GM18505 (cell line): ENCODE data around the gene MMS19.
A peak's percentile ranks its signal among the peaks of the same experiment; 100 is the strongest.

Source experiments
- ATAC-seq: cut with Tn5 transposase; IDR thresholded peaks from one replicate; pipeline ENCODE4 v1.9.1; 2021; ENCODE audit not compliant: unreplicated experiment
- POLR2A ChIP-seq: IDR thresholded peaks from 4 replicates; pipeline ENCODE4 v1.6.1; 2011; ENCODE audit warnings: borderline replicate concordance; ENCODE audit not compliant: insufficient read depth, insufficient read length; ENCODE audit errors: extremely low read depth

MMS19 gene, protein sequence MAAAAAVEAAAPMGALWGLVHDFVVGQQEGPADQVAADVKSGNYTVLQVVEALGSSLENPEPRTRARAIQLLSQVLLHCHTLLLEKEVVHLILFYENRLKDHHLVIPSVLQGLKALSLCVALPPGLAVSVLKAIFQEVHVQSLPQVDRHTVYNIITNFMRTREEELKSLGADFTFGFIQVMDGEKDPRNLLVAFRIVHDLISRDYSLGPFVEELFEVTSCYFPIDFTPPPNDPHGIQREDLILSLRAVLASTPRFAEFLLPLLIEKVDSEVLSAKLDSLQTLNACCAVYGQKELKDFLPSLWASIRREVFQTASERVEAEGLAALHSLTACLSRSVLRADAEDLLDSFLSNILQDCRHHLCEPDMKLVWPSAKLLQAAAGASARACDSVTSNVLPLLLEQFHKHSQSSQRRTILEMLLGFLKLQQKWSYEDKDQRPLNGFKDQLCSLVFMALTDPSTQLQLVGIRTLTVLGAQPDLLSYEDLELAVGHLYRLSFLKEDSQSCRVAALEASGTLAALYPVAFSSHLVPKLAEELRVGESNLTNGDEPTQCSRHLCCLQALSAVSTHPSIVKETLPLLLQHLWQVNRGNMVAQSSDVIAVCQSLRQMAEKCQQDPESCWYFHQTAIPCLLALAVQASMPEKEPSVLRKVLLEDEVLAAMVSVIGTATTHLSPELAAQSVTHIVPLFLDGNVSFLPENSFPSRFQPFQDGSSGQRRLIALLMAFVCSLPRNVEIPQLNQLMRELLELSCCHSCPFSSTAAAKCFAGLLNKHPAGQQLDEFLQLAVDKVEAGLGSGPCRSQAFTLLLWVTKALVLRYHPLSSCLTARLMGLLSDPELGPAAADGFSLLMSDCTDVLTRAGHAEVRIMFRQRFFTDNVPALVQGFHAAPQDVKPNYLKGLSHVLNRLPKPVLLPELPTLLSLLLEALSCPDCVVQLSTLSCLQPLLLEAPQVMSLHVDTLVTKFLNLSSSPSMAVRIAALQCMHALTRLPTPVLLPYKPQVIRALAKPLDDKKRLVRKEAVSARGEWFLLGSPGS

GRCh38 chr10:97498076-97498840, at the start of gene MMS19:
MMS19 (minus strand) TSS chr10:97498422; CDS start chr10:97498384, 38 bp downstream.
- peak; percentile 88 for ATAC-seq
- TF ChIP-seq POLR2A = peak; percentile 93

- TF ChIP-seq POLR2A = no peak
- no peak for ATAC-seq
These were observed 49.7 kb upstream of the MMS19 start for GRCh38 chr10:97547962-97548361.

DNA sequence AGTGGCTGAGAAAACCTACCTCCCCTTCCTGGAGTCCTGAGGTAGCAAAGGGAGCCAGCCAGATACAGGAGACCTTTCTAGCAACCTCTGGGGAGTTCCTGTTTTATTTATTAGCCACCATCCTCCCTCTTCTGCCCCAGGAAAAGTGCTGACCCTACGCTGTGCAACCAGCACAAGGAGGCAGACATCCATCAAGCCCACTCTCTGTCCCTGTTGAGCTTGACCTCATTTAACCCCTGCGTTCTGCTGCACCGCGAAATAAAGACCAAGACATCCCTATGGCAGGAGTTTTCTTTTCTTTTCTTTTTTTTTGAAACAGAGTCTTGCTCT, 49.0 kb upstream of the MMS19 start:
- no peak for TF ChIP-seq POLR2A
- no peak for ATAC-seq

DNA sequence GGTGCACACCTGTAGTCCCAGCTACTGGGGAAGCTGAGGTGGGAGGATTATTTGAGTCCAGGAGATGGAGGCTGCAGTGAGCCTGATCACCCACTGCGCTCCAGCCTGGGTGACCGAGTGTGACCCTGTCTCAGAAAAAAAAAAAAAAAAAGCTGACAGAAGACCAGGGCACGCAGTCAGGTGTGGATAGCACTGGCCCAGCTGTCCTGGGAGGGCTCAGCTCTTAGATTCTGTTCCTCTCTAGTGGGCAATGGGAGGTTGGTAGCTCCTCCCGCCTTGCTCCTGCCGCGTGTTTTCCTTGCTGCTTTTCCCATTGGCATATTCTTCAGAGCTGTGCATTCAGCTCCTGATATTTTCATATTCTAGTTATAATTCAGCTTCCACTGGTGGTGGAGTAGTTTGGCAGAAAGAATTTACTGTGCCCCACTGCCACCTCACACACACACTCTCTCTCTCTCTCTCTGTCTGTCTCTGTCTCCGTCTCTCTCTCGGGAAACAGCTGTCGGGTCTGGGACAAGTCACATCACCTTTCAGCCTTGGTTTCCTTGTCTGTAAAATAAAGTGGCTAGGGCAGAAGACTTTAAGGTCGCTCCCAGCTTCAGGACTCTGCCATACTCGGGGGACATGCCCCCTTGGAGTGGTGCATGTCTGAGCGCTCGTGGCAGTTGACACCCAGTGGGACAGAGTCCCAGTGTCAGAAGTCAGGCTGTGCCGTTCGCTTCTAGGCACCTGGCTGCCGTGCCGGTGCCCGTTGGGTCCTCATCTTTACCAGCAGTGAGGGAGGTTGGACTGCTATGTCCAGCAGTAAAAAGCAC, 48.4 kb upstream of the MMS19 start:
- no peak for TF ChIP-seq POLR2A
- no peak for ATAC-seq

GRCh38 chr10:97543025-97543546, 44.9 kb upstream of the MMS19 start:
- ATAC-seq = no peak
- TF ChIP-seq POLR2A = no peak

- no peak for ATAC-seq
- no peak for TF ChIP-seq POLR2A
These were observed 44.2 kb upstream of the MMS19 start for GRCh38 chr10:97542169-97543024.

- TF ChIP-seq POLR2A = no peak
- no peak for ATAC-seq
These were observed 42.7 kb upstream of the MMS19 start for GRCh38 chr10:97540669-97541500.

DNA sequence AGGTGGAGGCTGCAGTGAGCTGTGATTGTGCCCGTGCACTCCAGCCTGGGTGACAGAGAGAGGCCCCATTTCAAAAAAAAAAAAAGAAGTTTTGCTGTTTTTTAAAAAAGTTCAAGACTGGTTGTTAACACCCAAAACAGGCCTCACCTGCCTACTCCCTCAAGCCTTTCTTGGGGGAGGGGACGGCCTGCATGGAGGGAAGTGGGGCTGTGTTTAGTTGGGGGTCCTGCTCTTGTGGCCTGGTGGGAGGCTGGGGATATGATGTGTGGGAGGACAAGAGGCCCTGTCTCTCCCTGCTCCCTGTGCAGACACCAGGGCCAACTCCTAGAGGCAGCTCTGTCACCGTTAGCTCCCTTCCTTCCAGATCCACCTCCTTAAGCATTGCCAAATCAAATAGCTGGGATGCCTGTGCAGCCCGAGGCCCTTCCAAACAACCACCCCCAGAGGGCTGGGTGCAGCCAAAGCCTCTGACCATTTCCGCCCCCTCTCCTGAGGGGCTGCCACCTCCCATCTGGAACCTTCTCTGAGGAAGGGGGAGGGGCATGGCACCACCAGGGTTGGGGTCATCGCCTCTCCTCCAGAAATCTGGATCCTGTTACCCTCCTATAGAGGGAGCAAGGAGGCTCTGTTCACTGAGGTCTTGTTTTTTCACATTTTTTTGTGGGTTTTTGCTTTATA, 41.4 kb upstream of the MMS19 start:
- no peak for TF ChIP-seq POLR2A
- no peak for ATAC-seq

DNA sequence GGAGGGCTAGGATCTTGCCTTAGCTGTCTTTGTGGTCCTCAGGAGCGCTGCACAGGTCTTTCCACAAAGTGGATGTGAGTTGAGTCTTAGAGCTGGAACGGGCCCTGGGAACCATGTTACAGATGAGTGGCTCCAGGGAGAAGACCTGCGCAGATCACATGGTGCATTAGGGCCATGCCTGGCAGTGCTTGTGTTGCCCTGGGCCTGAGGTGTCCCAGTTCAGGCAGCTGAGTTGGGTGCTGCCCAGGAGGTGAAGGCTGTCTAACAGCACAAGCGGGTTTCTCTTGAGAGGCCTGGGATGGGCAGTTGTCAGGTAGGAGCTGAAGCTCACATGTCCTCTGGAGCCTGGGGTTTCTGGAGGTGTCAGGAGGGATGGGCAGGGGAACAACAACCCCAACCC, 40.6 kb upstream of the MMS19 start:
- TF ChIP-seq POLR2A = no peak
- ATAC-seq = no peak

- no peak for ATAC-seq
These were observed 40.2 kb upstream of the MMS19 start for GRCh38 chr10:97538411-97538810.

More at GRCh38 chr10:97538411-97538810, 40.2 kb upstream of the MMS19 start:
- TF ChIP-seq POLR2A = no peak
